NOMO-1 (cell line): ENCODE measurements around the gene CAND2.
"Not testable (repeated sequence)": the region's sequence is repeated elsewhere in the genome, so short reads cannot be mapped to it uniquely, and the experiment has no call there.

Experiments used
- DNase-seq, 2 experiments: peaks; one replicate each; lab custom pipeline; 2025; ENCODE audit not compliant: unreplicated experiment in 2 of 2; lab: John Stamatoyannopoulos, UW

CAND2 gene

DNA sequence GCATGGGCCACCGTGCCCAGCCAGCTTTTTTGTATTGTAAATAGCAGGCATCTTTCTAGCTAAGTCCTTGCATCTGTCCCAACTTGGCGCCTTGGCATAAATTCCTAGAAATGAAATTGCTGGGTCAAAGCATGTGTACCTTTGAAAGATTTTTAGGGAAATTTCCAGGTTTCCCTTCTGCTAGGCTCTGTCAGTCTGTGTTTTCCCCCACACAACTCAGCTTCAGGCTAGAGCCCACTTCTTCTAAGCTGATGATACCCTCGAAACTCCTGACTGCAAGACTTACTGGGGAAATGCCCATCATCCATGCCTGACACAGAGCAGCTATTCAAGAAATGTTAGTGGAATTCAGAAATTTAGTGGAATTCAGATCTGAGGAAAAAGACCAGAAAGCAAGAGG, 55.7 kb downstream of the CAND2 start:
- DNase-seq = no peak

DNA sequence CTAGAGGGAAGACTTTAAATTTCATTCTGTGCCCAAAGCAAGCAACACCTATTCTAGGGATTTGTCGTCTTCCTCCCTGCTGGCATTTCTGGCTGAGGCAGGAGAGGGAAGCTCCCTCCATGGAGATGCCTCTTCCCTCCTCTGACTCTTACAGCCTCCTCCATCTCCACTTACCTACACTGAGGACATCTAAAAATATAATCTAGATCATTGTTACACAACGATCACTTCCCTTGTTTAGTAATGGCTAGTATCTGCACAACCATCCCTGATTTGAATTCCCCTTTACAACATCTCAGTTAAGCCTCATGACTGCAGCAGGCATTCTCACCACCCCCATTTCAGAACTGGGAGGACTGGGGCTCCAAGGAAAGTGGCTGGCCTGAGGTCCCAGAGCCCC, 57.4 kb downstream of the CAND2 start:
- DNase-seq = peak; percentile 32 to 37

DNA sequence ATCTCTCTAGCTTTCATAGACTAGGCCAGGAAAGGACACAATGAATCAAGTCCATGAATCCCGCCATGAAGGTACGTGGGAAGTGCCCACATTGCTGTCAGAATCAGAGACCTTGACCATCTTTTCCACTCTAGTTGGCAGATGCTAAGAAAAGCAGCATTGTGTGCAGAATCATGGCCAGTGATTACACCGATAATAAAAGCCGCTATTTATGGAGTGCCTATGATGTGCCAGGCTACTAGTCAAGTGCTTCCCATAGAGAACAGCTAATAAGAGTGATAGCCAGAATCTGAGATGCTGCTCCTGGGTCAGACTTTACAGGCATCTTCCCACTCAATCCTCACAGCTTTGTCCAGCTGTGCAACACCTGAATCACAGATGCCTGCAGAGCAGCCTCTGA, 58.1 kb downstream of the CAND2 start:
- no peak for DNase-seq

DNA sequence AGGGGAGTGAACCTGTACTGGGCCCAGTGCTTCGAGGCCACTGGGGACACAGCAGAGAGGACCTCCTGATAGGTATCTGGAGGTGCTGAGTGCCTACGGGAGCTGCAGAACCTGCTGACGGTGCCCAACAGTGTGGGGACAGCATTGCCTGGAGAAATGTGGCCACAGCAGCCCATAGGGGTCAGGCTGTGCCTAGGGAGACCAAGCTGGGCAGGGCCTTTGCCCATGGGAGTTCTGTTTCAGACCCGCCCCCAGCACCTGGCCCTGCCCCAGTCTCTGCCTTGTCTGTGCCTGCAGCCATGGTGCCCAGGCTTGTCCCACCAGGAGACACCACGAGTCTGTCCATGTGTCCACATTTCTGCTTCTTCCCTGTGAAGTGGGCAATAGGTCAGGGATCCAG, 60.1 kb downstream of the CAND2 start:
- no peak for DNase-seq

DNA sequence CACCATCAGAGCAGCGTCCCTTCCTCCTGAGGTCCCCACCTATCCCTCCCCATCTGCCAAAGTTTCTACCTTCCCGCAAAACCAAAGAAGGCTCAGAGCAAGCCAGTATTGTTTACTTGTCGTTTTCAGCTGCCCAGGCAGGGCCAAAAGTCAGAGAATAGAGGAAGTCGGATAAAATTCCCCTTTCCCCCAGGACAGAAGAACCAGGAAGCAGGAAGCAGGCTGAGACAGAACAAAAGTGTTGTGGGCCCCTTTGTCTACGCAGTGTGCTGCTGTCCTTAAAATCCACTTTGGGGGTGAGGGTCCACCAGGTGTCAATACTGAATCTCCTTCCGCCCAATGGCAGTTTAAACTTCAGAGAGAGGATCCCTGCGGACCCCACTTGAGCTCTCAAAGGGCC, 63.4 kb downstream of the CAND2 start:
- no peak for DNase-seq

DNA sequence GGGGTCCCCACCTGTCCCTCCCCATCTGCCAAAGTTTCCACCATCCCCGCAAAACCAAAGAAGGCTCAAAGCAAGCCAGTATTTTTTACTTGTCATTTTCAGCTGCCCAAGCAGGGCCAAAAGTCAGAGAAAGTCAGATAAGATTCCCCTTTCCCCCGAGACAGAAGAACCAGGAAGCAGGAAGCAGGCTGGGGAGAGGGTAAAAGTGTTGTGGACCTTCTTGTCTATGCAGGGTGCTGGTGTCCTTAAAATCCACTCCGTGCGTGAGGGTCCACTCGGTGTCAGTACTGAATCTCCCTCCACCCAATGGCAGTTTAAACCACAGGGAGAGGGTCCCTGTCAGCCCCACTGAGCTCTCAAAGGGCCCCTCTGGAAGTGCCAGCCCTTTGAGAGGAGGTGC, 65.1 kb downstream of the CAND2 start:
- DNase-seq = no peak

DNA sequence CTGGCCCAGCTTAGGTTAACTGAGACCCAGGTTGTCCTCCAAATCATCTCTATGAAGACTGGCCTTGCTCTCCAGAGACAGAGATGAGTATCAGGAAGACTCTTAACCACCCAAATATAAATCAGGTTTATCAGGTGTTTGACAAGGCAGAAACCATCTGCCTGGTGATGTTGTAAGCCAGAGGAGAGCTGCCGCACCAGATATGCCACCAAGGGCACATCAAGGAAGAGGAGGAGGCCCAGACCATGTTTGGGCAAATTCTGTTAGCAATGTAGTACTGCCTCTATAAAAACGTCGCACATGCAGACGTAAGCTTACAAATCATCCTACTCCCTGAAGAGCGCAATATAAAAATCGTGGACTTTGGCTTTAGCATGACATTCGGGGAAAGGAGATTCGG, 65.9 kb downstream of the CAND2 start:
- DNase-seq = no peak

DNA sequence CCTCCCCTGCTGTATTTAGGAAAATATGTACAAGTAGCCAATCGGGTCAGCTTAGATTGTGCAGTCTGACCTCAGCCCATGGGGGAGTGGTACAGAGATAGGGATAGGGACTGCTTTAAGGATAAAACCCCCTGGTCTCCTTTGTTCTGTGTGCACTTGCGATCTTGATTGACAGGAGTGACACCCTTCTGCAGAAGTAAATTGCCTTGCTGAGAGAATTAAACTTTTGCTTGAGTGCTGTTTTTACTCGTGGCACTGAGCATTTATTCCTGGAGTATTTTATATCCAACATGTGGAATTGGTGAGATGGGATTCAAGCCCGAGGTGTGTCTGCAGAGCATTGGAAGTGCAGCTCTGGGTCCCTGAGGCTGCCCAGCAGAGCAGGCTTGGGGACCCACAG, 68.8 kb downstream of the CAND2 start:
- DNase-seq = no peak

DNA sequence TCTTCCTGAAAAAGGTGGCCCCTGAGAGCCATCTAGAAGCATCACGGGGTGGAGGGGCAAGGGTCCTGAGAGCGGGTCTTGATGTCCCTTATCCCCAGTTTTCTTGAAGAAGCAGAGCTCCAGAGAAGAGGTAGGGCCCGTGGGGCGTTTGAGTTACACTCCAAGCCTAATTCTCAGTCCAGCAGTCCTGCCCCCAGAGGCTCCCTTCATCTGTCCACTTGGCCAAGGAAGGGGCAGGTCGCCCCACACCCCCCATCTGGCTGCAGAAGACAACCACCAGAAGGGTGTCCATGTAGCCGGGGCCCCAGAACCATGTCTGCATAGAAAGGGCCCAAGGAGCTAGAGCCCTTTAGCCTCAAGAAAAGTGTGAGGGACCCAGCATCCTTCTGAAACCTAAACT, 70.4 kb downstream of the CAND2 start:
- no peak for DNase-seq

DNA sequence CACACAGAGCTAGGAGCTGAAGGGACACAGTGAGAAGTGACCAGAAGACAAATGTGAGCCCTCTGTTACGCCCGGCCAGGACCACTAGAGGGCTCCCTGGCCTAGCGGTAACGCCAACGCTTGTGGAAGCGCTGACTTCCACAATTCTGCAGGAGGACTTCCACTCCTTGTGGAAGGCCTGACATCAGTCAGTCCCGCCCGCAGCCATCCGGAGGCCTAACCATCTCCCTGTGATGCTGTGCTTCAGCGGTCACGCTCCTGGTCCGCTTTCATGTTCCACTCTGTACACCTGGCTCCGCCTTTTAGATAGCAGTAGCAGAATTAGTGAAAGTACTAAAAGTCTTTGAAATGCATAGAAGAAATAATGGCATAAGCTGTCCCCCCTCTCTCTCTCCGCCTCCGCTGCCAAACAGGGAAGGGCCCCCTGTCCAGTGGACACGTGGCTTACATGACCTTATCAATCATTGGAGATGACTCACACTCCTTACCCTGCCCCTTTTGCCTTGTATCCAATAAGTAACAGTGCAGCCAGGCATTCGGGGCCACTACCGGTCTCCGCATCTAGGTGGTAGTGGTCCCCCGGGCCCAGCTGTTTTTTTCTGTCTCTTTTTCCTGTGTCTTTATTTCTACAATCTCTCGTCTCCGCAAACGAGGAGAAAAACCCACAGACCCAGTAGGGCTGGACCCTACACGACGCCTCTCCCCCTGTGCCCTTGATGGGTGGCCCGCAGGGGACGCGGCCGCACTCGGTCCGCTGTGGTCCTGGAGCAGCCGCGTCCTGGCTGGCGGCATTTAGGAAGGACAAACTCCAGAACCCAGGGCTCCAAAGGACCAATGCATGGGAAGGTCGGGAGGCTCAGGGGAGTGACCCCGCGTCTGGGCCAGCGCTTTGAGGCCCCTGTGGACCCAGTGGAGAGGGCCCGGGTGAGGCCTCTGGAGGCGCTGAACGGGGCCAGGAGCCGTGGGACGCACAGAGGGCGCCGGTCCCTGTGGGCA, 71.9 kb downstream of the CAND2 start:
- peak; percentile 60 to 64 for DNase-seq

DNA sequence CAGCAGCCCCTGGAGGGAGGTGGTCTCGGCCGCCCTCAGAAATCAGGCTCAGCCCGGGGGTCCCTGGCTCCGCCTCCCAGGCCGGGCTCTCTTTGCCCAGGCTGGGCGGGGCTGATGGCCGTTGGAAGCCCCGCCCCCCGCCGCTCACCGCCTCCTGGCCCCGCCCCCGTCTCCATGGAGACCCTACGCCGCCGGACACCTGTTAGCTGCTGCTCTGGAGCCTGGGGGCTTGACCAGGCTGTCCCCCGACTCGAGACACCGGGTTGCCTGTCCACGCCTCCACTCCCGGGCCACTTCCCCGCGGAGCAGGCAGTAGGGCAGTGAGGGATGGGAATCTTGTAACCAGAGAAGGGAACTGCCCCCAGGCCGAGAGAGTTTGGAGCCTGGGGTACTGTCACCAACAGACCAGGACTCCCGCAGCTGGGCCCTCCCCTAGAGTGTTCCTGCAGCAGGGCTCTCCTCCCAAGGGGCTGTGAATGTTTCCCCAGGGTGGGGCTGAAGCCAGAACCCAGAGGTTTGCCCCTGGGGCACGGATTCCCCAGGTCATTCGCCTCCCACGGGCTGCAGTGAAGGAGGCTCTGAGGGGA, 72.6 kb downstream of the CAND2 start:
- DNase-seq = no peak

DNA sequence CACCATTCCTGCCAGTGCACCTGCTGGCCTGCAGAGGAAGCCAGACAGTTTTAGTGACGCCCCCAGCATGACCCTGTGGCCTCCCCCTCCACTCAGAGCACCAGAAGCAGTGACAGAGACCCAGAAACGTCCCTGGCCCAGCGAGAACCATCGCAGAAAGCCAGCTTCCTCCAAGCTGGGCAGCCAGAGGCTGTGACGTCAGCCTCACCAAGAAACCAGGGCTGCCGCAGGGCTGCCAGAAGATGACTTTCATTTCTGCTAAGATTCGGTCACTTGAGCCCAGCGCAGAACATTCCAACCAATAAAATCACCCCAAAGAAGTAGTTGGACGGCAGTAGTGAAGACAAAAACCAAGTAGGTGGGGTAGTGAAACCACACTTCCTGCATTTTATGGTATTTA, 74.5 kb downstream of the CAND2 start:
- DNase-seq = peak; percentile 75 to 81

DNA sequence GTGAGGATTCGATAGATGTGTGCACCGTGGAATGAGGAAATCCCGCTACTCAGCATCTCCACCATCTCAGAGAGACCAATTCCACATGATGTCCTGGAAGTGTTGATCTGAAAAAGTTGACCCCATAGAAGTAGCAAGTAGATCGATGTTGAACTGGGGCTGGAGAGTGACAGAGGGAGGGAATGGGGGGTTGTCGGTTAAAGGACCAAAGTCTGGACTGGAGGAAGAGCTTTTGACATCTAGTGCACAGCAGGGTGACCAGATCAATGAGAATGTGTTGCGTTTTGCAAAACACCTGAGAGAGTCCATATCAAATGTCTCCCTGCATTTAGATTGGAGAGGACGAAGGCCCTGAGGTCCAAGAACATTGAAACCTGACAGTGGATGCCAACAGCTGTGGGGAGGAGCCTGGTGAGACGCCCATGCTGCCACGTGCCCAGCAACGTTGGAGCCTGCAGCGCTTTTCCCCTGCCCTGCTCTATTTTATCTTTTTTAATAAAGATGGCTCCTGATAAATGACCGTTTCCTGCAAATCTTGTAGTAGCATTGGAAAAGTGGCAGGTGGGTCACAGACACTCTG, 75.0 kb downstream of the CAND2 start:
- no peak for DNase-seq

DNA sequence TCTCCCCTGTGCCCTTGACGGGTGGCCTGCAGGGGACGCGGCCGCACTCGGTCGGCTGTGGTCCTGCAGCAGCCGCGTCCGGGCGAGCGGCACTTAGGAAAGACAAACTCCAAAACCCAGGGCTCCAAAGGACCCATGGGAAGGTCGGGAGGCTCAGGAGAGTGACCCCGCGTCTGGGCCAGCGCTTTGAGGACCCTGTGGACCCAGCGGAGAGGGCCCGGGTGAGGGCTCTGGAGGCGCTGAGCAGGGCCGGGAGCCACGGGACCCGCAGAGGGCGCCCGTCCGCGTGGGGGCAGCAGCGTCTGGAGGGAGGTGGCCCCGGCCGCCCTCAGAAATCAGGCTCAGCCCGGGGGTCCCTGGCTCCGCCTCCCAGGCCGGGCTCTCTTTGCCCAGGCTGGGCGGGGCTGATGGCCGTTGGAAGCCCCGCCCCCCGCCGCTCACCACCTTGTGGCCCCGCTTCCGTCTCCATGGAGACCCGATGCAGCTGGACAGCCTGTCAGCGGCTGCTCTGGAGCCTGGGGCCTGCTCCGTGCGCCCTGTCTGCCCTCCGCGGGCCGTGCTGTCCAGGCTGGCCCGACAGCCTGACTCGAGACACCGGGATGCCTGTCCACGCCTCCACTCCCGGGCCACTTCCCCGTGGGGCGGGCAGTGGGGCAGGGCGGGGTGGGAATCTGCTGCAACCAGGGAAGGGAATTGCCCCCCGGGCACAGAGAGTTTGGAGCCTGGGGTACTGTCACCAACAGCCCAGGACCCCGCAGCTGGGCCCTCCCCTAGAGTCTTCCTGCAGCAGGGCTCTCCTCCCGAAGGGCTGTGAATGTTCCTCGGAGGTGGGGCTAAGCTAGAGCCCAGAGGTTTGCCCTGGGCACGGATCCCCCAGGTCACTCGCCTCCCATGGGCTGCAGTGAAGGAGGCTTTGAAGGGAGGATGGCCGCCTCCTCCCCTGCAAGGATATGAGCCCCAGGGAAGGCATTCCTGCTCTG, 79.7 kb downstream of the CAND2 start:
- no peak for DNase-seq

DNA sequence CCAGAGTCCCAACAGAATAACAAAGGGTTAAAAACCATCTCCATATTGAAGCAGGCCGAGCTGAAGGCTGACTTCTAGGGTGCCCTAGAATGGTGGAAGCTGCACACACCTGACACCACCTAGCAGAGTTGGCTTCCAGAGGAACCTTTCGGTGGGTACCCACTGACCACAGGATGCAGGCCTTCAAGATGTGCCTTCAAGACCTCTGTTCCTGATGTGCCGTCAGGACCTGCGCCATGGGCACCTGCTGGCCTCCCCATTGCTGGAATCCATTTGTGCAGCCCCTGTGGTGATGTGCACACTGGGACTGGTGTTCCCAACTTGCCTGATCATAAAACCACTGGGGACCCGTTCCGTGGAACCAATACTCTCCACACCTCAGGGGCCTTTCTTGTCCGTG, 80.6 kb downstream of the CAND2 start:
- no peak for DNase-seq

DNA sequence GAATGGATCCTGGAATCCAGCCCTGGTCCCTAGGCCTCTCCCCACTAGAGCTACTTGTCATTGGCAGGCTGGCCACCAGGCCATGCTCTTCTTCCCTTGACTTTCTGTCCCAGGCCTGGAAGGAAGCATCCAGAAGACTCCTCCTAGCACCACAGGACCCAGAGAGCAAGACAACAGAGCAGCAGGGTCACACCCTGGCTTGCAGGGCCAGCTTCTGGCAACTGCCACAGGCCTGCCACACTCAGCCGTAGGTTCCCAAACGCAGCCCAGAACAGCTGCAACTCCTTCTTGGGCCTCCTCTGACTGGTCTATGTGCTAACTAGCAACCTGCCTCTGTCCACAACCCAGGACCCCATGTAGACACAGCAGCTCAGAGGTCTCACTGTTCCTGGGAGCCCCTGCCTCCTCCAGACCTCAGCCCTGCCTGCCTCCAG, 81.7 kb downstream of the CAND2 start:
- no peak for DNase-seq

DNA sequence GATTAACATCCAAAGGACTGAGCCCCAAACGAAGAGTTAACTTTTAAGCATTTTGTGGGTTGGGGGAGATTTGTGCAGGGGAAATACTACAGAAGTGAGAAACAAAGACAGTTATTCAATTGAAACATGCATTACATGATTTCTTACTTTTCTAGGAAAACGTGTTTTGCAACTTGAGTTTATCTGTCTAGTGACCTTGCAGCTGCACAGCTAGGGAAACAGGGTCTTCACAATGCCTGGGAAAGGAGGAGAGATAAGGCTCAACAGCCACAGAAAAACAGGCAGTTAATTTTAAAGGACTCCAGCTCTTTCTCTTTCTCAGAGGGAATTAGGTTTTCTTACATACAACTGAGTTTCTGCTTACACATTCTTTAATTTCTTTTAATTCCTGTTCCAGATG, 82.3 kb downstream of the CAND2 start:
- not testable (repeated sequence) for DNase-seq

DNA sequence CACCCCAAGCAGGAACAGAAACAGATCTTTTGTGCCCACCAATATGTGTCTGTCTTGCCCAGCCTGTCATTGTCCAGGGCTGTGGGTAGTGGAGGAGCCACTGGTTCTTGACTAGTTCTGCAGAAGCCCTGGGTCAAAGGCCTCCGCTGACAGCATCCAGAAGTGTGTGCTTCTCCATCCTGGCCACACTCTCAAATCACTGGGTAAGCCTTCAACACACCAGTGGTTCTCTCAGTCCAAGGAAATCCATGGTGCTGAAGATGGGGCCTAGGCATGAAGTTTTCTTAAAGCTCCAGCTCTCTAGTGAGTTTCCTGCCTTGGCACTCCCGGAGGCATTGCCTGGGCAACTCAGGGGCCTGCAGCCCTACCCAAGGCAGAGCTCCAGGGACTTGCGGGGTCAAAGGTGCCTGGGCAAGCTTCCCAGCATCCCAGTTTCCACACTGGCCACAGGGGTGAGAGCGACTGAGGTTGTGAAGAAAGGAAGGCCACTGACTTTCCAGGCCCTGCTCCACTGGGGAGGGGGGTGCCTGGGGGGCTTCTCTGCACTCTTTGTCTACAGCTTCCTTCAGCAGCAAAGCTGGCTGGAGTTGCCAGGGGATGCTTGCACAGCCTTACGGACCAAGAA, 82.8 kb downstream of the CAND2 start:
- no peak for DNase-seq

DNA sequence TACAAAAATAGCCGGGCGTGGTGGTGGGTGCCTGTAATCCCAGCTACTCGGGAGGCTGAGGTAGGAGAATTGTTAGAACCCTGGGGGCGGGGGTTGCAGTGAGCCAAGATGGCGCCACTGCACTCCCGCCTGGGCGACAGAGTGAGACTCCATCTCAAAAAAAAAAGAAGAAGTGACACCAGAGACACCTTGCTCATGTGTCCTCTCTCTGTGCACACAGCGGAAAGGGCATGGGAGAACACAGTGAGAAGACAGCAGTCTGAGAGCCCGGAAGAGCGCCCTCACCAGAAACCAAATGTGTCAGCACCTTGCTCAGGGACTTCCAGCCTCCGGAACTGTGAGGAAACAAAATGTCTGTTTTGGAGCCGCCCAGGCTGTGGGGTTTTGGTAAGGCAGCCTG, 85.4 kb downstream of the CAND2 start:
- DNase-seq = not testable (repeated sequence)
